ENCODE measurements around the gene WWOX. TPM values are rescaled to one million over a fixed set of nuclear protein-coding genes. Genes with fewer than 3 reads are reported as not detected.

Gene WWOX
- total and polyA plus RNA-seq, 3 donors from 2014 or later: 20.6 to 76.7 (median 64.1) TPM

DNA sequence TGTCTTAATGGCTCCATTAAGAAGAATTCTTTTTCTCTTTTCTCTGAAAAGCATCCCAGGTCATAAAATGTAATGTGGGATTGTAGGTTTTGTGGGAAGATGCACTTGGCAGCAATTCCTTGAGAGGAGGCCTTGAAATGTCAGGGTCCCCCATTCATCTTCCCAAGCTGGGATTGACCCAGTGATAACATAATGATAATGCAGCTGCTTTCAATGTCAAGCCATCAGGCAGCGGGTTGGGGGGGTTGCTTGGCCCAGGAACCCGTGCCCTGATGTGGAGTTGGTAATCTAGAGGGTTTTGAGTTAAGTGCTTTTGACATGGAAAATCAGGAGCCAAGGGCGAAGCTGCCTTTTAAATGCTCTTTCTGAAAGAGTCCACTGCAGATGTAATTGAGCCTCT is 484.0 kb downstream of the WWOX start:
- Histone ChIP-seq H3K4me1 (no peaks in the 10 kb centered on the region), H3K36me3 (ENCODE audit: low read depth, missing control alignments) (no peaks in the 10 kb centered on the region), H3K27me3 (no peaks in the 10 kb centered on the region), H3K4me3 (no peak overlapping the region), H3K9me3 (no peaks in the 10 kb centered on the region), H3K27ac (no peak overlapping the region)
- WGBS, 2 donors: 65 to 80% methylated on average over 3 of the region's 3 CpGs
- intact Hi-C loops (cut with DNase I; ENCODE audit: low total_unique reads): no loop called here
- no peak for TF ChIP-seq POLR2A (IDR thresholded peaks at IDR 0.05)
- TF ChIP-seq, protein P1, sequence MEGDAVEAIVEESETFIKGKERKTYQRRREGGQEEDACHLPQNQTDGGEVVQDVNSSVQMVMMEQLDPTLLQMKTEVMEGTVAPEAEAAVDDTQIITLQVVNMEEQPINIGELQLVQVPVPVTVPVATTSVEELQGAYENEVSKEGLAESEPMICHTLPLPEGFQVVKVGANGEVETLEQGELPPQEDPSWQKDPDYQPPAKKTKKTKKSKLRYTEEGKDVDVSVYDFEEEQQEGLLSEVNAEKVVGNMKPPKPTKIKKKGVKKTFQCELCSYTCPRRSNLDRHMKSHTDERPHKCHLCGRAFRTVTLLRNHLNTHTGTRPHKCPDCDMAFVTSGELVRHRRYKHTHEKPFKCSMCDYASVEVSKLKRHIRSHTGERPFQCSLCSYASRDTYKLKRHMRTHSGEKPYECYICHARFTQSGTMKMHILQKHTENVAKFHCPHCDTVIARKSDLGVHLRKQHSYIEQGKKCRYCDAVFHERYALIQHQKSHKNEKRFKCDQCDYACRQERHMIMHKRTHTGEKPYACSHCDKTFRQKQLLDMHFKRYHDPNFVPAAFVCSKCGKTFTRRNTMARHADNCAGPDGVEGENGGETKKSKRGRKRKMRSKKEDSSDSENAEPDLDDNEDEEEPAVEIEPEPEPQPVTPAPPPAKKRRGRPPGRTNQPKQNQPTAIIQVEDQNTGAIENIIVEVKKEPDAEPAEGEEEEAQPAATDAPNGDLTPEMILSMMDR (IDR thresholded peaks at IDR 0.05): no peak
- no peak for DNase-seq

DNA sequence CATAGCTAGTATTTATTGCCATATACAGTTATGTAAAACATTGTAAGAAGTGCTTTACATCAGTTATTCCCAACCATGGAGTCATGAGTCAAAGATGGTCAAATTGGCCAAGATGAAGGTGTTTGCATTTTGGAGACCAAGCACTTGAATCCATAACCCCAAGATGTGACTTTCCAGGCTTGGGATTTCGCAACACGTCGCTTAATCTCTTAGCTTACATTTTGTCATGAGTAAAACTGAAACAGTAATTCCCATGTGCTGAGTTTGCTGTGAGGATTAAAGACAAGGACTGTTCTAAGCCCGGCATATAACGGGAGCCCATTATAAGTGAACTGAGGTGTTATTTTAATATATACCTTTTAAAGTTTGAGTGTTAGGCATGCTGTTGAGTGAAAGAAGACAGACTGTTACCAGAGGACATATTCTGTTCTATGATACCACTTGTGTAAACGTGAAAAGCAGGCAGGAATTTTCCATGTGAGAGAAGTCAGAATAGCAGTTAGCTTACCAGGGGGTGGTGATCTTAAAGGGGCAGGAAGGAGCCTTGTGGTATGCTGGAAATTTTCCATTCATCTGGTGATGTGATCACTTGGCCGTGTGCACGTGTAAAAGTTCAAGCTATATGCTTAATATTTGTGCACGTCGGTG is 484.9 kb downstream of the WWOX start:
- intact Hi-C loops (cut with DNase I; ENCODE audit: low total_unique reads): no loop called here
- no peak for TF ChIP-seq POLR2A (IDR thresholded peaks at IDR 0.05)
- TF ChIP-seq, protein P1 (IDR thresholded peaks at IDR 0.05): no peak
- no peaks in the 10 kb centered on the region for H3K27me3 ChIP-seq
- DNase-seq: no peak
- no peak overlapping the region for H3K27ac ChIP-seq
- H3K4me1 ChIP-seq: no peaks in the 10 kb centered on the region
- H3K36me3 ChIP-seq (ENCODE audit: low read depth, missing control alignments): no peaks in the 10 kb centered on the region
- H3K4me3 ChIP-seq: no peak overlapping the region
- WGBS, 2 donors: 86 to 95% methylated on average over 10 of the region's 10 CpGs
- no peaks in the 10 kb centered on the region for H3K9me3 ChIP-seq

DNA sequence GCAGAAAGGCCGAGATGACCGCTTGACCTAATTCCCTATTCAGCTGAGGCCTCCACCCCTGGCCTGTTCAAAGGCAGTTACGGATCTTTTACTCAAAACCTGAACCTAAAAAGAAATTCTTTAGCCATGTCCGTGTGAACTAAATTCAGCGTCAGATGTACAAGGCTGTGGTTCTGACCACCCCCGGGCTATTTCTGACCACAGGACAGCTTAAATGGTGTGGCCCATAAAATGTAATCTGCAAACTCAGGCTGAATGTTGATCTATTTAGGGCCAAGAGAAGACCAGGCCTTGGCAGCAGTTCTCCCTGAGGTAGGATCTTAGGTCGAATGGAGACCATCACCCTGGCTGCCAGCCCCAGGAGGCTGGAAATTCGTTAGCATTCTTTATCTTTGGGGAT is 485.5 kb downstream of the WWOX start:
- H3K27me3 ChIP-seq: no peaks in the 10 kb centered on the region
- H3K36me3 ChIP-seq (ENCODE audit: low read depth, missing control alignments): no peaks in the 10 kb centered on the region
- no peak for TF ChIP-seq POLR2A (IDR thresholded peaks at IDR 0.05)
- TF ChIP-seq, protein P1 (IDR thresholded peaks at IDR 0.05): no peak
- H3K4me3 ChIP-seq: no peak overlapping the region
- no peak for DNase-seq
- H3K4me1 ChIP-seq: no peaks in the 10 kb centered on the region
- intact Hi-C loops (cut with DNase I; ENCODE audit: low total_unique reads): no loop called here
- H3K27ac ChIP-seq: no peak overlapping the region
- WGBS, 2 donors: 87 to 88% methylated on average over 7 to 8 of the region's 8 CpGs
- no peaks in the 10 kb centered on the region for H3K9me3 ChIP-seq

DNA sequence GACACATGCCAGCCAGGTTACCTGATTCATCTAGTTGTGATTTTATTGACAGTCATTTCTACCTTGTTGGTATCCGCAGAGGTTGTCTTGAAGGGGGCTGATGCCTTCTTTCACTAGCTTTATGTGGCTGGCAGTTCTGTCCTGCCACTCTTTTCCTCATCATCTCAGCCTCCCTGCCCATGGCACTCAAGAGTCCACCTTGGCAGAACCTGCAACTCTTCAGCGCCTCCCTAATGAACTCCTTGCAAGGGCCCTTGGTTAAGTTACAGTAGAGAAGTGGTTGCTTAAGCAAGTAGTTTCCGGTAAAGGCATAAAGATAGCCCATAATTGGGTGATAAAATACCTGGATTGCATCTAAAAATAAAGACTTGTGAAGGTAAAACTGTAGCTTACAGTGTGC is 489.9 kb downstream of the WWOX start:
- no peak overlapping the region for H3K27ac ChIP-seq
- no peaks in the 10 kb centered on the region for H3K27me3 ChIP-seq
- no peak overlapping the region for H3K4me3 ChIP-seq
- DNase-seq: no peak
- H3K36me3 ChIP-seq (ENCODE audit: low read depth, missing control alignments): no peaks in the 10 kb centered on the region
- H3K9me3 ChIP-seq: no peaks in the 10 kb centered on the region
- TF ChIP-seq, protein P1 (IDR thresholded peaks at IDR 0.05): no peak
- TF ChIP-seq POLR2A (IDR thresholded peaks at IDR 0.05): no peak
- H3K4me1 ChIP-seq: no peaks in the 10 kb centered on the region
- WGBS, 2 donors: 94 to 99% methylated on average over 3 of the region's 3 CpGs
- intact Hi-C loops (cut with DNase I; ENCODE audit: low total_unique reads): no loop called here

DNA sequence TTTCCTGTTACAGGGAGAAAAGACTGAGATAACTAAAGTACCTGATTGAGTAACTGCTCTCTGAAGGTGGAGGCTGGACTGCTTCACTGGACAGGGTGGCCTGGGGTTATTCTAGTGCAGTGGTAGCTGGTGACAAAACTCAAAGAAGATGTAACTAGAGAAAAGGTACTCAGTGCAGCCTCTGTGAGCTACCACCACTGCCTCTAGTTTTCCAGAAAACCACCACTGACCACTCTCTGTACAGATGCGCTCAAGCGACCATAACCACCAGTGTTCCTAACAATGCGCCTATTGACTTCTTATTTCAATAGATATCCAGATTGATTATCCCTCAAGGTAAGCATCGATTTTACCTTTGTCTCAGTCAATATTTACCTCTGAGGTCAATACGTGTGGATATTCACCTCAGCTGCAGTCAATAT is 492.2 kb downstream of the WWOX start:
- H3K36me3 ChIP-seq (ENCODE audit: low read depth, missing control alignments): no peaks in the 10 kb centered on the region
- 88 to 96% methylated on average over 5 of the region's 5 CpGs for WGBS, 2 donors
- no peak overlapping the region for H3K27ac ChIP-seq
- no peaks in the 10 kb centered on the region for H3K9me3 ChIP-seq
- TF ChIP-seq, protein P1 (IDR thresholded peaks at IDR 0.05): no peak
- TF ChIP-seq POLR2A (IDR thresholded peaks at IDR 0.05): no peak
- intact Hi-C loops (cut with DNase I; ENCODE audit: low total_unique reads): no loop called here
- no peak for DNase-seq
- H3K27me3 ChIP-seq: no peaks in the 10 kb centered on the region
- no peaks in the 10 kb centered on the region for H3K4me1 ChIP-seq
- no peak overlapping the region for H3K4me3 ChIP-seq
